ENCODE measurements around the gene STX18. TPM values are rescaled to one million over a fixed set of nuclear protein-coding genes. Genes with fewer than 3 reads are reported as not detected.

STX18 gene
- total and polyA plus RNA-seq, 2 donors (not counting 3 experiments of a cell fraction or from before 2014, with no cell fraction given) = 30.7 to 31.2 TPM

- Histone ChIP-seq H3K79me2 (ENCODE audit: control insufficient read depth, insufficient read depth, low read length) (no peaks in the 10 kb centered on the region), H3K9ac (replicated peaks; ENCODE audit: extremely low read depth, insufficient read depth, low read length) (no peak overlapping the region), H3K27ac (ENCODE audit: insufficient read depth, low read depth, low read length) (no peak overlapping the region), H3K9me1 (replicated peaks; ENCODE audit: control insufficient read depth, extremely low read depth, insufficient read depth, low read length) (no peaks in the 10 kb centered on the region), H3K36me3 (ENCODE audit: control insufficient read depth in 2 of 2, extremely low read depth in 1 of 2, insufficient read depth in 2 of 2, low read length in 2 of 2) (no peaks in the 10 kb centered on the region), H2AFZ (ENCODE audit: low read depth, low read length) (no peak overlapping the region), H3K4me1 (ENCODE audit: control insufficient read depth, extremely low read depth, insufficient read depth, low read length) (no peaks in the 10 kb centered on the region), H3K4me3 (replicated peaks in 1 of 3; ENCODE audit: insufficient read depth in 1 of 3, low read depth in 1 of 3, low read length in 3 of 3) (no peak overlapping the region), H3K4me2 (ENCODE audit: insufficient read depth, low read length) (no peak overlapping the region), H4K20me1 (replicated peaks; ENCODE audit: control insufficient read depth, extremely low read depth, insufficient read depth, low read length) (no peaks in the 10 kb centered on the region), H3K9me3 (replicated peaks; ENCODE audit: control insufficient read depth, insufficient read depth, low read length) (no peaks in the 10 kb centered on the region), H3K27me3 (ENCODE audit: control insufficient read depth in 2 of 2, insufficient read depth in 2 of 2, low read length in 2 of 2) (no peaks in the 10 kb centered on the region)
- no peak for DNase-seq (ENCODE audit: low read depth, low spot score)
- dilution Hi-C loops (cut with MboI; ENCODE audit: extremely low pct_ligation_motif_present, low sequenced_read_pairs) = no loop called here
- no peak for FAIRE-seq
- intact Hi-C loops (cut with micrococcal nuclease) = no loop called here
- BruUV-seq (replicated peaks) = no TSS peak
- TF ChIP-seq EZH2 (IDR thresholded peaks at IDR 0.05; ENCODE audit: borderline replicate concordance, low read depth, low read length, severe bottlenecking) = no peak
- ChIA-PET CTCF (no interaction called here), POLR2A (no interaction called here)
Measured at GRCh38 chr4:4558881-4559280, 17.0 kb upstream of the STX18 start.

- H3K27ac ChIP-seq (ENCODE audit: insufficient read depth, low read depth, low read length) = no peak overlapping the region
- FAIRE-seq (no peak), DNase-seq (ENCODE audit: low read depth, low spot score) (no peak)
- no peaks in the 10 kb centered on the region for H3K9me1 ChIP-seq (replicated peaks; ENCODE audit: control insufficient read depth, extremely low read depth, insufficient read depth, low read length)
- H3K9me3 ChIP-seq (replicated peaks; ENCODE audit: control insufficient read depth, insufficient read depth, low read length) = no peaks in the 10 kb centered on the region
- ChIA-PET CTCF (interaction anchor here (0.5 to 1.3 kb wide), 4 partner anchors 10 to 68 kb away, joined by 3 to 6 read pairs (median 4); partner anchors contain the start of gene STX18), POLR2A (no interaction called here)
- TF ChIP-seq GATA2 (IDR thresholded peaks at IDR 0.05; ENCODE audit: insufficient read depth, insufficient read length, low read depth, low read length) = no peak
- no peak for TF ChIP-seq EZH2 (IDR thresholded peaks at IDR 0.05; ENCODE audit: borderline replicate concordance, low read depth, low read length, severe bottlenecking)
- no peak for TF ChIP-seq POLR2A (IDR thresholded peaks at IDR 0.05; ENCODE audit: low read depth, low read length)
- TF ChIP-seq JUN (IDR thresholded peaks at IDR 0.05; ENCODE audit: borderline replicate concordance, insufficient read depth, insufficient read length, low read depth) = no peak
- TF ChIP-seq MAX (IDR thresholded peaks at IDR 0.05; ENCODE audit: insufficient read depth, insufficient read length) = no peak
- H3K4me3 ChIP-seq (replicated peaks in 1 of 3; ENCODE audit: insufficient read depth in 1 of 3, low read depth in 1 of 3, low read length in 3 of 3) = no peak overlapping the region
- no peaks in the 10 kb centered on the region for H3K27me3 ChIP-seq (ENCODE audit: control insufficient read depth in 2 of 2, insufficient read depth in 2 of 2, low read length in 2 of 2)
- no peak overlapping the region for H2AFZ ChIP-seq (ENCODE audit: low read depth, low read length)
- H4K20me1 ChIP-seq (replicated peaks; ENCODE audit: control insufficient read depth, extremely low read depth, insufficient read depth, low read length) = no peaks in the 10 kb centered on the region
- no TSS peak for BruUV-seq (replicated peaks)
- intact Hi-C loops (cut with micrococcal nuclease) (no loop called here), dilution Hi-C loops (cut with MboI; ENCODE audit: extremely low pct_ligation_motif_present, low sequenced_read_pairs) (no loop called here)
- H3K4me2 ChIP-seq (ENCODE audit: insufficient read depth, low read length) = no peak overlapping the region
- H3K4me1 ChIP-seq (ENCODE audit: control insufficient read depth, extremely low read depth, insufficient read depth, low read length) = no peaks in the 10 kb centered on the region
- peaks cover 0 to 2% of the 10 kb centered on the region in 2 experiments for H3K36me3 ChIP-seq (ENCODE audit: control insufficient read depth in 2 of 2, extremely low read depth in 1 of 2, insufficient read depth in 2 of 2, low read length in 2 of 2)
- H3K9ac ChIP-seq (replicated peaks; ENCODE audit: extremely low read depth, insufficient read depth, low read length) = no peak overlapping the region
- no peaks in the 10 kb centered on the region for H3K79me2 ChIP-seq (ENCODE audit: control insufficient read depth, insufficient read depth, low read length)
Measured at GRCh38 chr4:4555916-4556315, 14.1 kb upstream of the STX18 start.
